Epithelial cell of proximal tubule (primary cell): Measurements from ENCODE around the gene KCTD8. TPM values are rescaled to one million over a fixed set of nuclear protein-coding genes. Genes with fewer than 3 reads are reported as not detected.

Experiments used
- DNase-seq: peaks from one replicate; pipeline ENCODE4 v3.0.0-alpha.2; 2011; ENCODE audit warnings: low read depth
- H3K4me3 ChIP-seq: 2 replicates; pipeline ENCODE4 v1.5.1; 2011; ENCODE audit warnings: low read depth, mild to moderate bottlenecking, low read length
- total RNA-seq: library from RNA; depleted of rRNA; stranded (reverse); fragments of >200 nt; gene quantifications from 2 replicates; pipeline ENCODE4 v1.2.3, GENCODE V29; 2015
- TF ChIP-seq, protein P1 (sequence below): conservative IDR thresholded peaks from 2 replicates; pipeline ENCODE4 v1.5.1; 2012; ENCODE audit warnings: low read depth, mild to moderate bottlenecking, low read length

Gene KCTD8
- total RNA-seq, 1 donor from 2014 or later: not detected

DNA sequence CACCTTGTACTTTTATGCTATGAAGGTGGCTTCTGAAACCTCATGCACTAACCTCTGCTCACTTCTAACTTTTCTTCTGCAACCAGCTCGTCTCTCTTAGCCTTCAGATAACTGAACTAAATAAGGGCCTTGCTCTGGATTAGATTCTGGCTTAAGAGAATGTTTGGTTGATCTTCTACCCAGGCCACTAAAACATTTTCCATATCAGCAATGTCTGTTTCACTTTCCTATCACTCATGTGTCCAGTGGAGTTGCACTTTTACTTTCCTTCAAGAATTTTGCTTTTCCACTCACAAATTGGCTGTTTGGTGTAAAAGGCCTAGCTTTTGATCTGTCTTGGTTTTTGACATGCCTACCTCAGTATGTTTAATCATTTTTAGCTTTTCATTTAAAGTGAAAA, 105.8 kb downstream of the KCTD8 start:
- TF ChIP-seq, protein P1, sequence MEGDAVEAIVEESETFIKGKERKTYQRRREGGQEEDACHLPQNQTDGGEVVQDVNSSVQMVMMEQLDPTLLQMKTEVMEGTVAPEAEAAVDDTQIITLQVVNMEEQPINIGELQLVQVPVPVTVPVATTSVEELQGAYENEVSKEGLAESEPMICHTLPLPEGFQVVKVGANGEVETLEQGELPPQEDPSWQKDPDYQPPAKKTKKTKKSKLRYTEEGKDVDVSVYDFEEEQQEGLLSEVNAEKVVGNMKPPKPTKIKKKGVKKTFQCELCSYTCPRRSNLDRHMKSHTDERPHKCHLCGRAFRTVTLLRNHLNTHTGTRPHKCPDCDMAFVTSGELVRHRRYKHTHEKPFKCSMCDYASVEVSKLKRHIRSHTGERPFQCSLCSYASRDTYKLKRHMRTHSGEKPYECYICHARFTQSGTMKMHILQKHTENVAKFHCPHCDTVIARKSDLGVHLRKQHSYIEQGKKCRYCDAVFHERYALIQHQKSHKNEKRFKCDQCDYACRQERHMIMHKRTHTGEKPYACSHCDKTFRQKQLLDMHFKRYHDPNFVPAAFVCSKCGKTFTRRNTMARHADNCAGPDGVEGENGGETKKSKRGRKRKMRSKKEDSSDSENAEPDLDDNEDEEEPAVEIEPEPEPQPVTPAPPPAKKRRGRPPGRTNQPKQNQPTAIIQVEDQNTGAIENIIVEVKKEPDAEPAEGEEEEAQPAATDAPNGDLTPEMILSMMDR: no peak
- no peak overlapping the region for H3K4me3 ChIP-seq
- DNase-seq: no peak

DNA sequence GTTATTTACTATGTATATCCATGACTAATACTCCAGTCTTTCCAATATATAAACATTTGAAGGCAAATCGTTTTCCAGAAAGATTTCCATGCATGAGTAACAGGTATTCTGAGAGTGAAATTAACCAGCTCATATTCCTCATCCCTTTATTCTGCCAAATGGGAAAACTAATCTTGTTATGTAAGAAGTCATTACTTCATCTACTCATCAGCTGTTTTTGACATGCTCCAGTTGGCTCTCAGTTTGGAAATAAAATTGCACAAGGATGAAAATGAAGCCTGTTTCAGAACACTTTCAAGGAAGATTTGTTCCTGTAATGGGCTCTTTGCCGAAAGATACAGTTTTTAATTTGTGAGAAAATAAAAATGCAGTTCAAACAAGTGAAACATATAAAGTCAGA, 121.9 kb downstream of the KCTD8 start:
- TF ChIP-seq, protein P1: no peak
- DNase-seq: no peak
- H3K4me3 ChIP-seq: no peak overlapping the region

DNA sequence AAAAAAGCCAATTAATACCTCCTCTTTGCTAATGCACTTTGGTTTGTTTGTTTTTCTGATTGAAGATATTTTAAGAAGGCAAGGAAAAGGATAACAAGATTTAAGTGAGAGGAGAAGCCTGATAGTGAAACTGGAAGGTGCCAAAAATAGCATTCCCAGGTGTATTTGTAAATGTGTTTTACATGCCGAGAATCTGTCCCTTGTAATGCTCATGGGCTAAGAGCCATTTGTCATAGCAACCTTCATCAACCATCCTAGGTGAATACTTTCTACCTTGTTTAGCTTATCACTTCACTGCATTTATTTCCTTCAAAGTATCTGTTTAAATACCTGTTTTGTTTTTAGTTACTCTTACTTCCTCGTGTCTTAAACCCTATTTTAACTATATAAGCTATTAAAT, 127.8 kb downstream of the KCTD8 start:
- TF ChIP-seq, protein P1: no peak
- H3K4me3 ChIP-seq: no peak overlapping the region
- no peak for DNase-seq

DNA sequence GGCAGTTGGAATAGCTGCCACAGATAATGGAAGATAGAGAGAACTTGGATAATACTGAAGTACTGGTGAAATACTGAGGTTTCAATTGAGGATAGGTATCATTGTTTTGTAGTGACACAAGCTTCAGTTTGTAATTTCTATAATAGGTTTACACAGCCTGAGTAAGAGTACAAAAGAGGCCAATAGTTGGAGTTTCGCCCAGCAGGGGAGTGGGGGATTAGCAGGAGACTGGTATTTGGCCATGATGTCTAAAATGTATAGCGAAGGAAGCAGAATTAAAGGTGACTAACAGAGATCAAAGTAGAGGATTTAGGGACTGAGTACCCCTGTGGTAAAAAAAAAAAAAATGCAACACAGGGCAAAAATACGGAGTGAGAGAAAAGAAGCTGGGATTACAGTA, 129.5 kb downstream of the KCTD8 start:
- TF ChIP-seq, protein P1: no peak
- H3K4me3 ChIP-seq: no peak overlapping the region
- DNase-seq: no peak

DNA sequence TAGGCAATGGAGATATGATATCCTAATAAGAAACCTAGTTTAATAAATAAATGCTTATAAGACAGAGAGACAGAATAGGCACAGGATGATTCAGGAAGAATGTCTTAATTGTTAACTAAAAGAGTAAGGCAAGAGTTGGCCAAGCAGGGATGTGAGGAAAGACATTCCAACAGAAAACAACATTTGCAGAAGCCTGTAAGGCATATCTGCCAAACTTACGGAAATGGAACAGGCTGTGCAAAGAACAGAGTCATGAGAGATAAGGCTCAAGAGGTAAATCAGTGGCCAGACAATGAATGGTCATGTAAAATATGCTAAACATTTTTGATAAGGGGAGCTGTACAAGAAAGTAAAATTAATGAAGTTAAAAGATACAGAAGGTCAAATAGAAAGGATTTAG, 134.9 kb downstream of the KCTD8 start:
- TF ChIP-seq, protein P1: no peak

DNA sequence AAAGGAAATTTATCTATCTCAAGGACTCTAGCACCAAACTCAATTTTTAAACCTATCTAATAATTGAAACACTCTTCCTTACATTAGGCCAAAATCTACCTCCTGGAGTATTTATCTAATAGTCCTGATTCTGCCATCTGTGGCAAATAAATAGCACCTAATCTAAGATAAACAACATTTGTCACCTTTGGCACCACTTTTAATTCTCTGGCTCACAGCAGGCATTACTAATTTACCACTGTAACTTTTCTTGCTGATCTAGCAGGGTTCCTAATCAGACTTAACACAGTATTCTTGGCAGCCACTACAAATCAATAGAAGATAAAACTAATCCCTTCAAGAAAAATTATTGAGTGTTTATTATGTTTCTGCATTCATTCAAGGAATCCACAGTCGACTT, 161.1 kb downstream of the KCTD8 start:
- DNase-seq: no peak
- TF ChIP-seq, protein P1: no peak
- H3K4me3 ChIP-seq: no peak overlapping the region

More for the DNA sequence above, 134.9 kb downstream of the KCTD8 start:
- H3K4me3 ChIP-seq: no peak overlapping the region
- no peak for DNase-seq

GRCh38 chr4:44279469-44279868, 169.1 kb downstream of the KCTD8 start:
- H3K4me3 ChIP-seq: no peak overlapping the region
- TF ChIP-seq, protein P1: no peak
- no peak for DNase-seq
